Transverse colon (tissue), 4 donors: ENCODE measurements around the gene PRRC1.

Source experiments
- EP300 ChIP-seq: sonication (generic); formaldehyde crosslinking; IDR thresholded peaks from one replicate; pipeline ENCODE4 v1.6.1; 2017; ENCODE audit warnings: antibody characterized with exemption, low read depth
- POLR2A ChIP-seq: fragments of 450-650 bp; IDR thresholded peaks from one replicate; pipeline ENCODE4 v1.6.1; 2016; ENCODE audit warnings: antibody characterized with exemption, mild to moderate bottlenecking, moderate library complexity
- POLR2AphosphoS5 ChIP-seq, 3 donors: sonication (generic); formaldehyde crosslinking; IDR thresholded peaks; one replicate each; pipeline ENCODE4 v1.6.1; 2016; ENCODE audit warnings: antibody characterized with exemption in 3 of 3
- TF ChIP-seq, protein P1 (sequence below), 5 experiments: fragments of 200-600 bp in 3 of 5; fragments of 450-650 bp in 2 of 5; sonication (generic) in 3 of 5; IDR thresholded peaks; 1 replicate in 2 of 5; 2 replicates in 3 of 5; pipeline ENCODE4 v1.5.1; 2016 to 2017; ENCODE audit warnings: antibody characterized with exemption in 5 of 5, inconsistent platforms in 3 of 5, mild to moderate bottlenecking in 2 of 5, moderate library complexity in 1 of 5

DNA sequence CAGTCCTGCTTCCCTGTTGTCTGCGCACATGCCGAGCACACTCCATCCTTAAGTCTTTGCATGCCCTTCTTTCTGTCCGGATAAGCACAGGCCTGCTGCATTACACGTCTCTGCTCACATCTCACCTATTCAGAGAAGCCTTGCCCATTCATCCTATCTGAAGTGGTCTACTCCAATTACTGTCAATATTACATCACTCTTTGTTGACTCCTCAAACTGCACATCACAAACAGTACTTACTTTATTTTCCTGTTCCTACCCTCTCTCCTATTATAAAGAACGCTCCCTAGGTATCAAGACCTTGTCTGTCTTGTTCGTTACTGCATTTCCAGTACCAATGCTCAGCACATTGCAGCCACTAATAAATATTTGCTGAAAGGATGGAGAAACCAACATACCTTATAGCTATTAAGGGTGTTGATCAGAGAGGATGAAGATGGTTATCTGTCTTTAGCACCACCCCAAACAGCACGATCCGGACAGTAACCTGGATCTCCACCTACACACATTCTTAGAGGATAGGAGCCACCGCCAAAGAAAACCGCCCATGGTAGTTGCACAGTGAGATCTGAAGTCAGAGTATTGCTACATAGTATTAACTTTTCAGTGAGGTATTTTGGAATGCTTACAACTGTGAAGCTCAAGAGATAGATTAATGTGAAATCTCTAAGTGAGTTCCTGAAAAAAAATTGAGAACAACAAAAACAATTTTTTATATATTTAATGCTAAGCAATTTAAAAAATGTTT, 1.6 kb upstream of the PRRC1 start:
- TF ChIP-seq POLR2A: no peak
- TF ChIP-seq, protein P1, sequence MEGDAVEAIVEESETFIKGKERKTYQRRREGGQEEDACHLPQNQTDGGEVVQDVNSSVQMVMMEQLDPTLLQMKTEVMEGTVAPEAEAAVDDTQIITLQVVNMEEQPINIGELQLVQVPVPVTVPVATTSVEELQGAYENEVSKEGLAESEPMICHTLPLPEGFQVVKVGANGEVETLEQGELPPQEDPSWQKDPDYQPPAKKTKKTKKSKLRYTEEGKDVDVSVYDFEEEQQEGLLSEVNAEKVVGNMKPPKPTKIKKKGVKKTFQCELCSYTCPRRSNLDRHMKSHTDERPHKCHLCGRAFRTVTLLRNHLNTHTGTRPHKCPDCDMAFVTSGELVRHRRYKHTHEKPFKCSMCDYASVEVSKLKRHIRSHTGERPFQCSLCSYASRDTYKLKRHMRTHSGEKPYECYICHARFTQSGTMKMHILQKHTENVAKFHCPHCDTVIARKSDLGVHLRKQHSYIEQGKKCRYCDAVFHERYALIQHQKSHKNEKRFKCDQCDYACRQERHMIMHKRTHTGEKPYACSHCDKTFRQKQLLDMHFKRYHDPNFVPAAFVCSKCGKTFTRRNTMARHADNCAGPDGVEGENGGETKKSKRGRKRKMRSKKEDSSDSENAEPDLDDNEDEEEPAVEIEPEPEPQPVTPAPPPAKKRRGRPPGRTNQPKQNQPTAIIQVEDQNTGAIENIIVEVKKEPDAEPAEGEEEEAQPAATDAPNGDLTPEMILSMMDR (IDR thresholded peaks at IDR 0.05): no peak
- TF ChIP-seq EP300: no peak
- no peak for TF ChIP-seq POLR2AphosphoS5 (IDR thresholded peaks at IDR 0.05)
